ENCODE results near the gene SSU72. TPM values are rescaled to one million over a fixed set of nuclear protein-coding genes. Genes with fewer than 3 reads are reported as not detected.

The SSU72 gene
- polyA plus RNA-seq, 1 donor (not counting 4 experiments of a cell fraction or from before 2014, with no cell fraction given): 79.7 TPM

GRCh38 chr1:1618396-1619068 is 43.9 kb upstream of the SSU72 start:
- TF ChIP-seq, protein P1, sequence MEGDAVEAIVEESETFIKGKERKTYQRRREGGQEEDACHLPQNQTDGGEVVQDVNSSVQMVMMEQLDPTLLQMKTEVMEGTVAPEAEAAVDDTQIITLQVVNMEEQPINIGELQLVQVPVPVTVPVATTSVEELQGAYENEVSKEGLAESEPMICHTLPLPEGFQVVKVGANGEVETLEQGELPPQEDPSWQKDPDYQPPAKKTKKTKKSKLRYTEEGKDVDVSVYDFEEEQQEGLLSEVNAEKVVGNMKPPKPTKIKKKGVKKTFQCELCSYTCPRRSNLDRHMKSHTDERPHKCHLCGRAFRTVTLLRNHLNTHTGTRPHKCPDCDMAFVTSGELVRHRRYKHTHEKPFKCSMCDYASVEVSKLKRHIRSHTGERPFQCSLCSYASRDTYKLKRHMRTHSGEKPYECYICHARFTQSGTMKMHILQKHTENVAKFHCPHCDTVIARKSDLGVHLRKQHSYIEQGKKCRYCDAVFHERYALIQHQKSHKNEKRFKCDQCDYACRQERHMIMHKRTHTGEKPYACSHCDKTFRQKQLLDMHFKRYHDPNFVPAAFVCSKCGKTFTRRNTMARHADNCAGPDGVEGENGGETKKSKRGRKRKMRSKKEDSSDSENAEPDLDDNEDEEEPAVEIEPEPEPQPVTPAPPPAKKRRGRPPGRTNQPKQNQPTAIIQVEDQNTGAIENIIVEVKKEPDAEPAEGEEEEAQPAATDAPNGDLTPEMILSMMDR (optimal IDR thresholded peaks at IDR 0.05 in 1 of 3, IDR thresholded peaks at IDR 0.05 in 1 of 3, conservative IDR thresholded peaks at IDR 0.05 in 1 of 3; ENCODE audit: extremely low read depth in 1 of 3, insufficient read depth in 2 of 3, low read length in 3 of 3): no peak
- TF ChIP-seq EZH2 (IDR thresholded peaks at IDR 0.05; ENCODE audit: low read length): no peak
- DNase-seq (ENCODE audit: low read depth, low spot score): no peak
- dilution Hi-C loops (cut with MboI; ENCODE audit: extremely low pct_ligation_motif_present, low sequenced_read_pairs): no loop called here
- Histone ChIP-seq H4K20me1 (ENCODE audit: control insufficient read depth, extremely low read depth, insufficient read depth, low read length) (no peaks in the 10 kb centered on the region), H3K27ac (ENCODE audit: control insufficient read depth, insufficient read depth, low read length) (no peak overlapping the region), H3K4me2 (ENCODE audit: control insufficient read depth, extremely low read depth, insufficient read depth, low read depth, low read length) (no peak overlapping the region), H3K27me3 (ENCODE audit: control insufficient read depth, extremely low read depth, insufficient read depth, low read length) (no peaks in the 10 kb centered on the region), H3K9me3 (ENCODE audit: control insufficient read depth, low read depth, low read length) (no peaks in the 10 kb centered on the region), H3K4me3 (ENCODE audit: control insufficient read depth in 2 of 3, extremely low read depth in 1 of 3, insufficient read depth in 2 of 3, low read depth in 1 of 3, low read length in 3 of 3) (no peak overlapping the region), H3K4me1 (ENCODE audit: control insufficient read depth, extremely low read depth, insufficient read depth, low read length) (peaks cover 18% of the 10 kb centered on the region), H3K9me1 (ENCODE audit: control insufficient read depth, extremely low read depth, insufficient read depth, low read length) (no peaks in the 10 kb centered on the region), H3K36me3 (ENCODE audit: control insufficient read depth in 2 of 2, extremely low read depth in 1 of 2, insufficient read depth in 2 of 2, low read length in 2 of 2) (peaks cover 0 to 3% of the 10 kb centered on the region in 2 experiments), H2AFZ (ENCODE audit: control insufficient read depth, low read length) (no peak overlapping the region), H3K79me2 (ENCODE audit: control insufficient read depth, insufficient read depth, low read length) (peaks cover 13% of the 10 kb centered on the region), H3K9ac (ENCODE audit: control insufficient read depth, extremely low read depth, insufficient read depth, low read length) (no peak overlapping the region)
- FAIRE-seq: no peak

GRCh38 chr1:1617925-1618324 is 43.3 kb upstream of the SSU72 start:
- Histone ChIP-seq H3K9ac (ENCODE audit: control insufficient read depth, extremely low read depth, insufficient read depth, low read length) (no peak overlapping the region), H3K4me2 (ENCODE audit: control insufficient read depth, extremely low read depth, insufficient read depth, low read depth, low read length) (no peak overlapping the region)

More at GRCh38 chr1:1617925-1618324, 43.3 kb upstream of the SSU72 start:
- Histone ChIP-seq H4K20me1 (ENCODE audit: control insufficient read depth, extremely low read depth, insufficient read depth, low read length) (no peaks in the 10 kb centered on the region), H3K79me2 (ENCODE audit: control insufficient read depth, insufficient read depth, low read length) (peaks cover 13% of the 10 kb centered on the region), H3K4me1 (ENCODE audit: control insufficient read depth, extremely low read depth, insufficient read depth, low read length) (peaks cover 18% of the 10 kb centered on the region), H3K27me3 (ENCODE audit: control insufficient read depth, extremely low read depth, insufficient read depth, low read length) (no peaks in the 10 kb centered on the region), H3K36me3 (ENCODE audit: control insufficient read depth in 2 of 2, extremely low read depth in 1 of 2, insufficient read depth in 2 of 2, low read length in 2 of 2) (peaks cover 0 to 3% of the 10 kb centered on the region in 2 experiments), H3K27ac (ENCODE audit: control insufficient read depth, insufficient read depth, low read length) (no peak overlapping the region), H3K9me1 (ENCODE audit: control insufficient read depth, extremely low read depth, insufficient read depth, low read length) (no peaks in the 10 kb centered on the region), H3K4me3 (ENCODE audit: control insufficient read depth in 2 of 3, extremely low read depth in 1 of 3, insufficient read depth in 2 of 3, low read depth in 1 of 3, low read length in 3 of 3) (no peak overlapping the region), H2AFZ (ENCODE audit: control insufficient read depth, low read length) (no peak overlapping the region), H3K9me3 (ENCODE audit: control insufficient read depth, low read depth, low read length) (no peaks in the 10 kb centered on the region)
- no peak for DNase-seq (ENCODE audit: low read depth, low spot score)
- dilution Hi-C loops (cut with MboI; ENCODE audit: extremely low pct_ligation_motif_present, low sequenced_read_pairs): no loop called here
- no peak for FAIRE-seq
- TF ChIP-seq, protein P1 (optimal IDR thresholded peaks at IDR 0.05 in 1 of 3, IDR thresholded peaks at IDR 0.05 in 1 of 3, conservative IDR thresholded peaks at IDR 0.05 in 1 of 3; ENCODE audit: extremely low read depth in 1 of 3, insufficient read depth in 2 of 3, low read length in 3 of 3): no peak
- no peak for TF ChIP-seq EZH2 (IDR thresholded peaks at IDR 0.05; ENCODE audit: low read length)

Measured in keratinocyte (primary cell).